MM.1S (cell line): ENCODE results near the gene PFAS.

Source experiments
- CTCF ChIP-seq: fragments of 300-600 bp; sonication (generic); IDR thresholded peaks from 2 replicates; pipeline ENCODE4 v1.5.1; 2016; ENCODE audit warnings: antibody characterized with exemption, low read length, mixed read lengths
- EZH2 ChIP-seq: fragments of 300-600 bp; sonication (generic); optimal IDR thresholded peaks from 2 replicates; pipeline ENCODE3; 2017; ENCODE audit warnings: low read depth, mild to moderate bottlenecking, antibody characterized with exemption, low read length, mixed read lengths

- TF ChIP-seq CTCF = no peak
- no peak for TF ChIP-seq EZH2
Measured at GRCh38 chr17:8206536-8206935, 42.6 kb upstream of the PFAS start.
